GM10248 (cell line): ENCODE data around the gene RGS1.
"Not testable (repeated sequence)": the region's sequence is repeated elsewhere in the genome, so short reads cannot be mapped to it uniquely, and the experiment has no call there.

Experiments
- CTCF ChIA-PET: fragments of 300-600 bp; sonication (Branson Sonifier 250); formaldehyde crosslinking; extraction: SDS; loops from one replicate; lab custom pipeline; 2021; ENCODE audit warnings: antibody characterized with exemption; lab: Yijun Ruan, JAX
- POLR2A ChIA-PET: fragments of 350-650 bp; sonication (Branson Sonifier 250); formaldehyde crosslinking; extraction: SDS; loops from one replicate; lab custom pipeline; 2020; ENCODE audit warnings: antibody characterized with exemption; lab: Yijun Ruan, JAX
- DNase-seq: peaks from one replicate; pipeline ENCODE4 v3.0.0; 2012; ENCODE audit errors: extremely low spot score
- CTCF ChIP-seq: IDR thresholded peaks from 2 replicates; pipeline ENCODE4 v1.5.1; 2012; ENCODE audit warnings: mild to moderate bottlenecking, low read depth; ENCODE audit errors: extremely low read depth, missing control alignments, control extremely low read depth

Gene RGS1

GRCh38 chr1:192530254-192530653 lies 45.3 kb upstream of the RGS1 start:
- TF ChIP-seq CTCF = no peak

GRCh38 chr1:192531037-192531703 lies 44.4 kb upstream of the RGS1 start:
- CTCF ChIA-PET = interaction anchor here (1.0 kb wide), 1 partner anchor 10 kb away, joined by 5 read pairs; no protein-coding TSS in a partner anchor
- DNase-seq, POLR2A ChIA-PET: not testable (repeated sequence)

More at GRCh38 chr1:192530254-192530653, 45.3 kb upstream of the RGS1 start:
- ChIA-PET POLR2A (no interaction called here), CTCF (interaction anchor here (0.7 to 2.8 kb wide), 3 partner anchors 9 to 12 kb away, joined by 3 to 12 read pairs (median 6); no protein-coding TSS in a partner anchor)
- peak; percentile 40 for DNase-seq

GRCh38 chr1:192534666-192535065 lies 40.9 kb upstream of the RGS1 start:
- DNase-seq = no peak
- ChIA-PET CTCF (interaction anchor here (0.7 to 1.5 kb wide), 2 partner anchors 10 to 43 kb away, joined by 3 read pairs; no protein-coding TSS in a partner anchor), POLR2A (no interaction called here)
- no peak for TF ChIP-seq CTCF

DNA sequence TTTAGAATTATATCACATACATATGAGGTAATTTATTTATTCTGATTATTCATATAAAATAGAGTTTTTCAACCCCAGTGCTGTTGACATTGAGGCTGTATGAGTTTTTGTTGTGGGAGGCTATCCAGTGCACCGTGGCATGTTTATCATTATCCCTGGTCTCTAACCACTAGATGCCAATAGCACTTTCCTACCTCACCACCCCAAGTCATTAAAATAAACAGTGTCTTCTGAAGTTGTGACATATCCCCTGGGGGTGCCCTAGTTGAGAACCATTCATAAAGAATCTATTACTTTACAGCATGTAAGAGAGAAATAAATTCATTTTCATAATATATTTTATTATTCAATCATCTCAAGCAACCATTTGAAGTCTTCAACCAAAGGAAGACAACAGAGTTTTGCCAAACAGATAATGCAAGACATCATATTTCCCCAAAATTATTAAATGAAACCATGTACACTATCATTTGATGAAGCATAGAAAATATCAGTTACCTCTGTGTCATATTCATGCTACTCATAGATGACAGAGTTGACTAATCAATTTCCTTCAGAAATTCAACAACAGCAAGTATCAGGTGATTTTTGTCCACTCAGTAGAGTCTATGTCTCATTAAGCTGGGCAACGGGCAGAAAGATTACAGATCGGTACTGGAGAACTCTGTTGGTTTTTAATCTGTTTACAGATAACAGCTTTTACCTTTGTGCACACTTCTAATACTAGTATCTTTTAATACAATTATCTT lies 39.5 kb upstream of the RGS1 start:
- DNase-seq = no peak

GRCh38 chr1:192538407-192539296 lies 36.9 kb upstream of the RGS1 start:
- no peak for TF ChIP-seq CTCF
- POLR2A ChIA-PET = interaction anchor here (0.9 to 1.8 kb wide), 3 partner anchors 12 to 39 kb away, joined by 3 to 4 read pairs (median 3); no protein-coding TSS in a partner anchor
- CTCF ChIA-PET = interaction anchor here (1.0 to 2.1 kb wide), 11 partner anchors 10 to 51 kb away, joined by 3 to 12 read pairs (median 4); no protein-coding TSS in a partner anchor
- DNase-seq = peak; percentile 40

More for the DNA sequence above, 39.5 kb upstream of the RGS1 start:
- POLR2A ChIA-PET = no interaction called here
- CTCF ChIA-PET = no interaction called here
- no peak for TF ChIP-seq CTCF

DNA sequence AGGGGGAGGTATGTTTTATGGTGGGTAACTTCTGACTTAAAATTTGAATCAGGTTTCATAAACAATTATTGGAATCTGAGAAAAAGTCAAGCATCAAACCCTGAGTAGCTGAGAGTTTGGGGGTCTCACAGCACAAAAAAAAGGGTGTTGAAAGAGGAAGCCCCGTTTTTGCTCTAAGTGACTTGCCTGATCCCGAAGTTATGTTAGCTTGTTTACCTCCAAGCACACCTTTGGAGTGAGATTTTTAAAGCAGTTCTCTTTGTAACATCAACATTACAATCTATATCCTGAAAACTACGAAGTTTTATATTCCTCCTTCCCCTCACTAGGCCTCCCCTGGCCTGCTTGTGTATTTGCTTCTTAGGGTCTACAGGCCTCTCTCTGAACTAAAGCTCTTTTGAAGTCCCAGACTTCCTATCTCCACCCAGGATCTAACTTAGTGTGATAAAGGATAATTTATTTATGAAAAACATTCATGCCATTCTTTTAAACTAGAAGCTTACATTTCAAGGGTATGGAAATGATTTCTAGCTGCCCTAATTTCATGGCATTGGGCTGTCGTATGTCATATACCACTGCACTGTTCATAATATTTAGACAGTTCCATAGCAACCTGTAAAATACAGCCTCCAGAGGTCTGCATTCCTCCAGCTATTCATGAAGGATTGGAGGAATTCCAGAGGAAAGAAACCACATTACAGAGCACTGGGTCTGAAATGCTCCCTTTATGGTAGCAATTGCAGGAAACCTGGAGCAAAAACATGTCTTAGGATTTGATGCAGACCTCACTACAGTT lies 36.1 kb upstream of the RGS1 start:
- DNase-seq = no peak
- ChIA-PET POLR2A (interaction anchor here (0.8 to 1.8 kb wide), 5 partner anchors 11 to 40 kb away, joined by 3 to 5 read pairs (median 3); no protein-coding TSS in a partner anchor), CTCF (interaction anchor here (0.8 to 2.1 kb wide), 13 partner anchors 9 to 50 kb away, joined by 3 to 12 read pairs (median 4); no protein-coding TSS in a partner anchor)
- TF ChIP-seq CTCF = no peak
